ENCODE data around the gene CTU2. TPM values are rescaled to one million over a fixed set of nuclear protein-coding genes. Genes with fewer than 3 reads are reported as not detected.

The CTU2 gene
- total RNA-seq, 1 donor from 2014 or later = 11.2 TPM

DNA sequence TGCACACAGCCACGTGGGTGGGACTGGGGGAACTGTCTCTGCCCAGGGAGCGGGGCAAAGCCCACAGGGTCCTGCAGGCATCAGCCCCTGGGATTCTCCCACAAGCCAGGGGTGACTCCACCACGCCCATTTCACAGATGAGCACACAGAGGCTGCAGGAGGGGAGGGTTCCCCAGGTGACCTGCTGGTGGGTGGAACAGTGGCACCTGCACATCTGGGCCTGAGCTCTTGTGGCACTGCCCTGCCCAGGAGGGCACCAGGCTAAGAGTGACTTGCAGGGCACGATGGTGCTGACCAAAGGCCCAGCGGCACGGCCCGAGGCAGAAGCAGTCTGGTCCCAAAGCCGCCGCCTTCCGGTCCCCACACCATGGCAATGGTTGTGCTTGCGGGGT, 54.8 kb downstream of the CTU2 start:
- DNase-seq = no peak

DNA sequence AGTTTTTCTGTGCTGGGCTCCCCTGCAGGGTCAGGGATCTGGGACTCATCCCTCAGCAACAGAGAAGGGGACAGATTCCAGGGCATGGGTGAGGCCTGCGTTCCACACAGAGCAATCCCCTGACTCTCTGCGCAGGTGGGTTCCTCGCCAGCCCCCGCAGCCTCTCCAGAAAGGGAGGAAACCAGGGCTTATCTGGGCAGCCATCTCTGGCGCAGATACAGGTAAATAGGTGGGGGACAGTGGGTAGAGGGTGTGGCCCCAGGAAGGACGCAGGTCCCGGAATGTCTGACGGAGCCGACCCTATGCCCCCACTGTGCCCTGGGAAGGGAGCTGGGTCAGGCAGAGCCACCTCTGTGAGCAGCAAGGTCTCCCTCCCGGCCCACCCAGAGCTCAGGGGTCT, 55.5 kb downstream of the CTU2 start:
- DNase-seq = no peak

DNA sequence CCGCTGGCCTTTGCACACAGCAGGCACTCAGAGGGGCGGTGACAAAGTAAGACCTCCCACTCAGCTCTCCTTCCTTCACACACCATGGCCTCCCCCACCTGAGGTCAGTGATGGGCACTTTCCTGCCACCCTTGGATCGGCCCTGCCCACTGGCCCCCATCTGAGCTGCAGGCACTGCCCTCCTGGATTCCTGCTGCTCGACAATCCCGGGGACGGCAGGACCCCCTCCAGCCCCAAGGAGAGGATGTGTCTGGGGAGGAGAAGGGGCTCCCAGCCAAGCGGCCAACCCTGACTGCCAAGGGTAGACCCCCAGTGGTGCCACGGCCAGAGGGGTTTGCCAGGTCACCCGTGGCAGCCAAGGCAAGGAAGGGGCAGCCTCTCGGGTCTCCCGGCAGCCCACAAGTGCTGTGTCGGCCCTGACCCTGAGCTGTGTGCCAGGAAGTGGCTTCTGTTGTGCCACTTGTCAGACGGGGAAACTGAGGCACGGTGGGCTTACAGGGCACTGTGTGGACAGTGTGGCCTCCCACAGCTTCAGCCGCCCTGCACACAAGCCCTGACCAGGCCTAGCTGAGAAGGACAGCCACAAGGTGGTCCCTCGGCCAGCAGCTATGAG, 56.1 kb downstream of the CTU2 start:
- DNase-seq = no peak

DNA sequence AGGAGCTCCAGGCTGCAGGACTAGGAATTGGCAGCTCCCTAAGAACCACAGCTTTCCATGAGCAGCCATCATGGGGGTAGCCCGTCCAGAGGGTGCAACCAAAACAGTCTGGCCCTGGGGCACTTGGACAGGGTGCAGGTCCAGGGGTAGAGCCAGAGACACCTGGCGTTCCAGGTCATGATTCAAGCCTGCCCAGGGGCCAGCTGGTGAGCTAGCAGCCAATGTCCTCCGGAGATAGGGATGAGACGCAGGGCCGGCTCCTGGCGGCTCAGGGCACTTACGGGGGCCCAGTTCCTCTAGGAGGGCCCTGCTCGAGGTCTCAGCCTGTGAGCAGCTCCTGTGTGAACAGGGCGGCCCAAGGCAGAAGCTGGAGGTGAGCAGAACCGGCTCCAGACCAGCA, 56.6 kb downstream of the CTU2 start:
- no peak for DNase-seq

DNA sequence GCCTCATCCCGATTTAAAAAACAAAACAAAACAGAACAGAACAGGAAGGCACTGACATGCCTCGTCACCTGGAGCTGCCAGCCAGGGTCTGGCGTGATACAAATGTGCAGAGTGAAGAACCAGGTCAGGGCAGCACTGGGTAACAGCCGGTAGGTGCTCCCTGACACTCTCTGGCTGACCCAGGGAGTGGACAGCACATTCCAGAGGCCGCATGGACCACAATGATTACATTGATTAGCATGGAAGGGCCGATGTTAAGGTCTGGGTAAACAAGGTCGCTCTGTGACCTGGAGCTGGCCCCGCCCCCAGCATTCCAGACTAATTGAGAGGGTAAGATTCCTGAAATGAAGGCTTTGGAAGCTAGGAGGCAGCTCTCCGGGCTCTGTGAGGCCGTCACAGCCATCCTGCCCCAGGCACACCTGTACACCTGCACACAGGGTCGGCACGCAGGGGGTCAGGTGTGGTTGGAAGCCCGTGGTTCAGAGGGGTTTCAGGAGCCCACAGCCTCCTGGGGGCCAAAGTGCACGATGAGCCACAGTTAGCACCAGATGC, 57.3 kb downstream of the CTU2 start:
- no peak for DNase-seq

DNA sequence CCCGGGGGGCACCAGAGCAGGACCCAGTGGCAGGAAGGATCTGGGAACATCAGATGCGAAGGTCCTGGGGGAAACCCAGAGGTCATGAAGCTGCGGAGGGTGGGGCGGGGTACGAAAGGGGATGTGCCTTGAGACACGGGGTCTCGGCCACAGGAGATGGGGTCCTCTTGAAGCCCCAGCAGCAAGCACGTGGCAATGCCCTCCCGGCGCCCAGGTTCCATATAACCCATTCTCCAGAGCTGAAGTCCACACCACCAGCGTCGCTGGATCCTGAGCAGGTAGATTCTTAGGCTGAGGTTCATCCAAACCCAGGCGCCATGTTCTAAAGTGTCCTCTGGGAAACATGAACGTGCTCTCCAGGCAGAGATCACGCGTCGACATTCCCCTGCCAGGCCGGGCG, 57.8 kb downstream of the CTU2 start:
- no peak for DNase-seq

DNA sequence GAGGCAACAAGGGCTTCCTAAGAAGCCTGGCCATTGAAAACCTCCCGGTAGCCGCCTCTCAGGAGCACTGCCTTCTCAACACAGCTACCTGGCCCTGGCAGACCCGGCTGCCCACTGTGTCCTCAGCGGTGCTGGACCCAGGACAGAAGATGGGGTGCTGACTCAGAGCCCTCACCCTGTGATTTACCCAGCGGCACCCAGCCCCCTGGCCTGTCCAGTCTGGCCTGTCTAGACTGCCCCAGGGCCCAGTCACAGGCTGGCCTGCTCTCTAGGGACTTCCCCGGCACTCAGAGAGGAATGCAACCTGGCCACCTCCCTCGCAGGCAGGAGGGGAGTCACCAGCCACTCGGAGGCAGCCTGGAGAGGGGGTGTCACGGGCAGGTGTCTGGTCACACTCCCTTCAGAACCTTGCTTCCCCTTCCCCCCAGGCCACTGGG, 58.6 kb downstream of the CTU2 start:
- no peak for DNase-seq

Other genes starting within 250 kb of the CTU2 start
- gene ZC3H18, start 136.1 kb upstream of the CTU2 start, total RNA-seq = 15.2 TPM
- not detected for gene IL17C, start 67.9 kb upstream of the CTU2 start, total RNA-seq
- gene CYBA, start 55.5 kb upstream of the CTU2 start, total RNA-seq = 44.0 TPM
- 29.2 TPM for gene MVD, start 43.4 kb upstream of the CTU2 start, total RNA-seq
- 6.5 TPM for gene SNAI3, start 20.0 kb upstream of the CTU2 start, total RNA-seq
- gene RNF166, start 95 bp upstream of the CTU2 start, total RNA-seq = 20.0 TPM
- 92.7 TPM for gene PIEZO1, start 78.7 kb downstream of the CTU2 start, total RNA-seq
- gene CDT1, start 97.3 kb downstream of the CTU2 start, total RNA-seq = 12.2 TPM
- 33.7 TPM for gene APRT, start 105.4 kb downstream of the CTU2 start, total RNA-seq
- gene GALNS, start 150.4 kb downstream of the CTU2 start, total RNA-seq = 18.4 TPM
- gene TRAPPC2L, start 150.6 kb downstream of the CTU2 start, total RNA-seq = 17.1 TPM
- gene PABPN1L, start 160.2 kb downstream of the CTU2 start, total RNA-seq = not detected